ENCODE results near the gene CPD. TPM values are rescaled to one million over a fixed set of nuclear protein-coding genes. Genes with fewer than 3 reads are reported as not detected.

The CPD gene
- polyA plus RNA-seq, 2 of the 4 experiments (the other 2 are of a cell fraction) = 22.4 to 83.3 TPM

DNA sequence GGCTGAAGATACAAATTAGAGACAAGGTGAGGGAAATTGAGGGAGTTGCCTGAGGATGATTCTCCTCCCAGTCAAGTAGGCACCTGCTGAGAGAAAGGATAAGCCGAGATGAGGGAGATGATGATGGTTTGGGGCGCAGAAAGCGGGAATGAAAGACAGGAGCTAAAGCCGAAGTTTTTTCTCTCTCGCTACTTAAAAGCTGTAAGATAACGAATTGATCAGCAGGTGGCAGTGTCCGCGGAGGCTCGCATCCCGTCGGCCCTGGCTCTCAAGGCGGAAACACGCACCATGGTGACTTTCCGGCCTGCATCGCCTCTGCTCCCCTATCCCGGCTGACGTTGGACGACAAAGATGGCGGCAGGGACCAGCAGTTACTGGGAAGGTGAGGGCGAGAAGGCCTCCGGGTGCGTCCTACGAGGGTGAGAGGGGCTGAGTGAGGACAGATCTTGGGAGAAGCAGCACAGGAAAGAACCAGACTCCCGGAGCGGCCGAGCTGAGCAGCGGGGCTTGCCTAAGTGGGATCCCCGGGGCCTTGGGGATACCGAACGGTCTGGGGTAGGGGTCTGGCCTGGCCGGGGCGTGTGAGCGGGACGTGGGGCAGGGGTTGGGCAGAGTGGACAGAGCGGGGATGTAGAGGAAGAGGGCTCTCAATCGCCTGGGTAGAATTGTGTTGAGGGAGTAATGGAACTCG lies 98.5 kb downstream of the CPD start, which contains the start of gene GOSR1 (continued):
- TF ChIP-seq MYC (IDR thresholded peaks at IDR 0.05; ENCODE audit: borderline replicate concordance, low read length) (peak; percentile 82), ZFP36 (IDR thresholded peaks at IDR 0.05; ENCODE audit: borderline replicate concordance, partially characterized antibody) (no peak), RCOR1 (IDR thresholded peaks at IDR 0.05; ENCODE audit: low read depth, low read length) (no peak), JUN (IDR thresholded peaks at IDR 0.05) (peak; percentile 84 to 95), TFCP2L1 (CRISPR knock-in tag; IDR thresholded peaks at IDR 0.05) (peak; percentile 84), HOXB13 (CRISPR knock-in tag; IDR thresholded peaks at IDR 0.05; ENCODE audit: low read depth) (no peak), FOSB (CRISPR knock-in tag; IDR thresholded peaks at IDR 0.05) (no peak), NR3C1 (IDR thresholded peaks at IDR 0.05) (no peak), KDM1A (IDR thresholded peaks at IDR 0.05; ENCODE audit: low read depth) (no peak), CEBPB (IDR thresholded peaks at IDR 0.05) (no peak), RAD21 (conservative IDR thresholded peaks at IDR 0.05 in 1 of 2, IDR thresholded peaks at IDR 0.05 in 1 of 2) (peak; percentile 55 to 57), HEYL (CRISPR knock-in tag; IDR thresholded peaks at IDR 0.05) (no peak), FOXS1 (CRISPR knock-in tag; IDR thresholded peaks at IDR 0.05) (no peak), EHF (CRISPR knock-in tag; IDR thresholded peaks at IDR 0.05) (no peak), NPAS2 (CRISPR knock-in tag; IDR thresholded peaks at IDR 0.05; ENCODE audit: borderline replicate concordance) (no peak), MAFK (IDR thresholded peaks at IDR 0.05; ENCODE audit: partially characterized antibody) (no peak), POLR2AphosphoS2 (conservative IDR thresholded peaks at IDR 0.05; ENCODE audit: low read length) (no peak), RNF2 (IDR thresholded peaks at IDR 0.05; ENCODE audit: borderline replicate concordance, low read depth) (no peak), HOXB5 (CRISPR knock-in tag; IDR thresholded peaks at IDR 0.05) (no peak), TP53 (CRISPR knock-in tag; IDR thresholded peaks at IDR 0.05) (peak; percentile 65; the same call in 1 of the 2 replicates), MAZ (IDR thresholded peaks at IDR 0.05; ENCODE audit: borderline replicate concordance, low read depth, low read length) (no peak), POLR2A (IDR thresholded peaks at IDR 0.05; ENCODE audit: low read length) (peak; percentile 94), HDAC2 (IDR thresholded peaks at IDR 0.05) (peak; percentile 49; the same call in 1 of the 2 replicates), FOSL2 (IDR thresholded peaks at IDR 0.05) (no peak), FOSL2 (CRISPR knock-in tag; IDR thresholded peaks at IDR 0.05) (0 out of 2 replicates have a peak, but pooled peaks have one; percentile 21), EP300 (IDR thresholded peaks at IDR 0.05) (no peak), ESRRA (IDR thresholded peaks at IDR 0.05; ENCODE audit: borderline replicate concordance, low read length) (no peak)
- TF ChIP-seq, protein P1, sequence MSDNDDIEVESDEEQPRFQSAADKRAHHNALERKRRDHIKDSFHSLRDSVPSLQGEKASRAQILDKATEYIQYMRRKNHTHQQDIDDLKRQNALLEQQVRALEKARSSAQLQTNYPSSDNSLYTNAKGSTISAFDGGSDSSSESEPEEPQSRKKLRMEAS (IDR thresholded peaks at IDR 0.05) = peak; percentile 90
- TF ChIP-seq, protein P2, sequence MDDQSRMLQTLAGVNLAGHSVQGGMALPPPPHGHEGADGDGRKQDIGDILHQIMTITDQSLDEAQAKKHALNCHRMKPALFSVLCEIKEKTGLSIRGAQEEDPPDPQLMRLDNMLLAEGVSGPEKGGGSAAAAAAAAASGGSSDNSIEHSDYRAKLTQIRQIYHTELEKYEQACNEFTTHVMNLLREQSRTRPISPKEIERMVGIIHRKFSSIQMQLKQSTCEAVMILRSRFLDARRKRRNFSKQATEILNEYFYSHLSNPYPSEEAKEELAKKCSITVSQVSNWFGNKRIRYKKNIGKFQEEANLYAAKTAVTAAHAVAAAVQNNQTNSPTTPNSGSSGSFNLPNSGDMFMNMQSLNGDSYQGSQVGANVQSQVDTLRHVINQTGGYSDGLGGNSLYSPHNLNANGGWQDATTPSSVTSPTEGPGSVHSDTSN (IDR thresholded peaks at IDR 0.05) = no peak
- TF ChIP-seq, protein P3, sequence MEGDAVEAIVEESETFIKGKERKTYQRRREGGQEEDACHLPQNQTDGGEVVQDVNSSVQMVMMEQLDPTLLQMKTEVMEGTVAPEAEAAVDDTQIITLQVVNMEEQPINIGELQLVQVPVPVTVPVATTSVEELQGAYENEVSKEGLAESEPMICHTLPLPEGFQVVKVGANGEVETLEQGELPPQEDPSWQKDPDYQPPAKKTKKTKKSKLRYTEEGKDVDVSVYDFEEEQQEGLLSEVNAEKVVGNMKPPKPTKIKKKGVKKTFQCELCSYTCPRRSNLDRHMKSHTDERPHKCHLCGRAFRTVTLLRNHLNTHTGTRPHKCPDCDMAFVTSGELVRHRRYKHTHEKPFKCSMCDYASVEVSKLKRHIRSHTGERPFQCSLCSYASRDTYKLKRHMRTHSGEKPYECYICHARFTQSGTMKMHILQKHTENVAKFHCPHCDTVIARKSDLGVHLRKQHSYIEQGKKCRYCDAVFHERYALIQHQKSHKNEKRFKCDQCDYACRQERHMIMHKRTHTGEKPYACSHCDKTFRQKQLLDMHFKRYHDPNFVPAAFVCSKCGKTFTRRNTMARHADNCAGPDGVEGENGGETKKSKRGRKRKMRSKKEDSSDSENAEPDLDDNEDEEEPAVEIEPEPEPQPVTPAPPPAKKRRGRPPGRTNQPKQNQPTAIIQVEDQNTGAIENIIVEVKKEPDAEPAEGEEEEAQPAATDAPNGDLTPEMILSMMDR (IDR thresholded peaks at IDR 0.05) = peak; percentile 84
- TF ChIP-seq, protein P4, sequence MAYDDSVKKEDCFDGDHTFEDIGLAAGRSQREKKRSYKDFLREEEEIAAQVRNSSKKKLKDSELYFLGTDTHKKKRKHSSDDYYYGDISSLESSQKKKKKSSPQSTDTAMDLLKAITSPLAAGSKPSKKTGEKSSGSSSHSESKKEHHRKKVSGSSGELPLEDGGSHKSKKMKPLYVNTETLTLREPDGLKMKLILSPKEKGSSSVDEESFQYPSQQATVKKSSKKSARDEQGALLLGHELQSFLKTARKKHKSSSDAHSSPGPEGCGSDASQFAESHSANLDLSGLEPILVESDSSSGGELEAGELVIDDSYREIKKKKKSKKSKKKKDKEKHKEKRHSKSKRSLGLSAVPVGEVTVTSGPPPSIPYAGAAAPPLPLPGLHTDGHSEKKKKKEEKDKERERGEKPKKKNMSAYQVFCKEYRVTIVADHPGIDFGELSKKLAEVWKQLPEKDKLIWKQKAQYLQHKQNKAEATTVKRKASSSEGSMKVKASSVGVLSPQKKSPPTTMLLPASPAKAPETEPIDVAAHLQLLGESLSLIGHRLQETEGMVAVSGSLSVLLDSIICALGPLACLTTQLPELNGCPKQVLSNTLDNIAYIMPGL (CRISPR knock-in tag; IDR thresholded peaks at IDR 0.05; ENCODE audit: borderline replicate concordance) = no peak
- TF ChIP-seq, protein P5, sequence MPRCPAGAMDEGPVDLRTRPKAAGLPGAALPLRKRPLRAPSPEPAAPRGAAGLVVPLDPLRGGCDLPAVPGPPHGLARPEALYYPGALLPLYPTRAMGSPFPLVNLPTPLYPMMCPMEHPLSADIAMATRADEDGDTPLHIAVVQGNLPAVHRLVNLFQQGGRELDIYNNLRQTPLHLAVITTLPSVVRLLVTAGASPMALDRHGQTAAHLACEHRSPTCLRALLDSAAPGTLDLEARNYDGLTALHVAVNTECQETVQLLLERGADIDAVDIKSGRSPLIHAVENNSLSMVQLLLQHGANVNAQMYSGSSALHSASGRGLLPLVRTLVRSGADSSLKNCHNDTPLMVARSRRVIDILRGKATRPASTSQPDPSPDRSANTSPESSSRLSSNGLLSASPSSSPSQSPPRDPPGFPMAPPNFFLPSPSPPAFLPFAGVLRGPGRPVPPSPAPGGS (IDR thresholded peaks at IDR 0.05) = peak; percentile 80; the same call in 2 of the 3 replicates
- TF ChIP-seq, protein P6, sequence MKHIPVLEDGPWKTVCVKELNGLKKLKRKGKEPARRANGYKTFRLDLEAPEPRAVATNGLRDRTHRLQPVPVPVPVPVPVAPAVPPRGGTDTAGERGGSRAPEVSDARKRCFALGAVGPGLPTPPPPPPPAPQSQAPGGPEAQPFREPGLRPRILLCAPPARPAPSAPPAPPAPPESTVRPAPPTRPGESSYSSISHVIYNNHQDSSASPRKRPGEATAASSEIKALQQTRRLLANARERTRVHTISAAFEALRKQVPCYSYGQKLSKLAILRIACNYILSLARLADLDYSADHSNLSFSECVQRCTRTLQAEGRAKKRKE (CRISPR knock-in tag; IDR thresholded peaks at IDR 0.05; ENCODE audit: low read depth) = no peak
